H1 (cell line): ENCODE data around the gene LTBP1. TPM values are rescaled to one million over a fixed set of nuclear protein-coding genes. Genes with fewer than 3 reads are reported as not detected.

Experiments
- CTCF ChIA-PET: fragments of 300-600 bp; sonication (Branson Sonifier 250); formaldehyde crosslinking; loops from one replicate; lab custom pipeline; 2021; ENCODE audit not compliant: partially characterized antibody; lab: Charles Lee
- POLR2A ChIA-PET: fragments of 300-600 bp; sonication (Branson Sonifier 250); formaldehyde crosslinking; loops from one replicate; lab custom pipeline; 2021; ENCODE audit warnings: inconsistent platforms; ENCODE audit not compliant: partially characterized antibody; lab: Charles Lee
- DNase-seq, 2 experiments: peaks; one replicate each; pipeline versions ENCODE4 v3.0.0 to v3.0.0-alpha.2; 2010 to 2022; ENCODE audit warnings: low spot score in 2 of 2, low read depth in 1 of 2, mixed read lengths in 1 of 2
- FAIRE-seq: peaks from 2 replicates; lab custom pipeline; 2011; peaks lifted over from hg19 to GRCh38; lab: Jason Lieb, UNC
- H2AFZ ChIP-seq: 2 replicates; pipeline ENCODE4 v1.8.1; 2012; ENCODE audit warnings: low read length, inconsistent platforms
- H2AK5ac ChIP-seq: 2 replicates; pipeline ENCODE4 v1.6.1; 2013; ENCODE audit warnings: low read depth, low read length
- H2BK120ac ChIP-seq: replicated peaks from 2 replicates; pipeline ENCODE3; 2013; ENCODE audit warnings: low read depth, low read length, inconsistent platforms
- H2BK12ac ChIP-seq: 2 replicates; pipeline ENCODE4 v1.6.1; 2013; ENCODE audit warnings: low read depth, low read length
- H2BK15ac ChIP-seq: 2 replicates; pipeline ENCODE4 v1.6.1; 2013; ENCODE audit warnings: low read length
- H2BK20ac ChIP-seq: 2 replicates; pipeline ENCODE4 v1.6.1; 2013; ENCODE audit warnings: low read length
- H2BK5ac ChIP-seq: 2 replicates; pipeline ENCODE4 v1.6.1; 2013; ENCODE audit warnings: low read depth, low read length
- H3K14ac ChIP-seq: 2 replicates; pipeline ENCODE4 v1.6.1; 2013; ENCODE audit warnings: inconsistent platforms; ENCODE audit not compliant: insufficient read length
- H3K18ac ChIP-seq: 2 replicates; pipeline ENCODE4 v1.6.1; 2013; ENCODE audit warnings: low read length; ENCODE audit errors: extremely low read depth
- H3K23ac ChIP-seq: 2 replicates; pipeline ENCODE4 v1.6.1; 2013; ENCODE audit warnings: inconsistent platforms; ENCODE audit not compliant: insufficient read length
- H3K23me2 ChIP-seq: 2 replicates; pipeline ENCODE4 v1.6.1; 2013; ENCODE audit warnings: low read depth, low read length
- H3K27ac ChIP-seq: 2 replicates; pipeline ENCODE4 v1.6.1; 2011; ENCODE audit warnings: low read depth, low read length, inconsistent platforms
- H3K27me3 ChIP-seq, 4 experiments: replicated peaks in 1 of 4; 1 replicate in 1 of 4; 2 replicates in 3 of 4; pipeline versions ENCODE4 v1.6.1 to v1.8.1; 2011 to 2013; ENCODE audit warnings: low read length in 3 of 4, mild to moderate bottlenecking in 3 of 4, inconsistent platforms in 2 of 4, mixed read lengths in 2 of 4, moderate library complexity in 1 of 4; ENCODE audit not compliant: control insufficient read depth in 3 of 4, insufficient read depth in 3 of 4; ENCODE audit errors: extremely low read depth in 1 of 4
- H3K36me3 ChIP-seq, 4 experiments: 2 replicates each; pipeline versions ENCODE4 v1.6.1 to v1.8.1; 2011 to 2013; ENCODE audit warnings: mild to moderate bottlenecking in 4 of 4, low read length in 3 of 4, moderate library complexity in 2 of 4, control low read depth in 1 of 4, inconsistent platforms in 1 of 4; ENCODE audit not compliant: insufficient read depth in 4 of 4, control insufficient read depth in 2 of 4
- H3K4ac ChIP-seq: replicated peaks from 2 replicates; pipeline ENCODE3; 2013; ENCODE audit warnings: low read length, low read depth, mixed read lengths, inconsistent platforms; ENCODE audit not compliant: insufficient read length
- H3K4me1 ChIP-seq, 4 experiments: replicated peaks in 1 of 4; 1 replicate in 1 of 4; 2 replicates in 3 of 4; pipeline versions ENCODE4 v1.6.1 to v1.8.1; 2011 to 2013; ENCODE audit warnings: low read length in 3 of 4, inconsistent platforms in 2 of 4, mixed read lengths in 1 of 4; ENCODE audit not compliant: insufficient read depth in 4 of 4, control insufficient read depth in 3 of 4
- H3K4me2 ChIP-seq, 2 experiments: 2 replicates each; pipeline versions ENCODE4 v1.6.1 to v1.8.1; 2011 to 2013; ENCODE audit warnings: low read depth in 2 of 2, low read length in 2 of 2, control low read depth in 1 of 2, inconsistent platforms in 1 of 2, mild to moderate bottlenecking in 1 of 2; ENCODE audit not compliant: insufficient read depth in 1 of 2
- H3K4me3 ChIP-seq, 4 experiments: fragments of 200-600, 300-600 bp in 1 of 4; sonication (generic), shearing (Covaris generic), sonication (Bioruptor Twin) in 1 of 4; 2 replicates each; pipeline versions ENCODE4 v1.5.1 to v1.8.1; 2011 to 2016; ENCODE audit warnings: low read length in 4 of 4, low read depth in 3 of 4, control low read depth in 2 of 4, inconsistent platforms in 2 of 4, mild to moderate bottlenecking in 2 of 4, mixed read lengths in 1 of 4, moderate library complexity in 1 of 4; ENCODE audit not compliant: insufficient read depth in 2 of 4; ENCODE audit errors: extremely low read depth in 1 of 4
- H3K56ac ChIP-seq: replicated peaks from 2 replicates; pipeline ENCODE3; 2013; ENCODE audit warnings: low read depth, mild to moderate bottlenecking, mixed read lengths, low read length, inconsistent platforms; ENCODE audit not compliant: insufficient read length
- H3K79me1 ChIP-seq: 2 replicates; pipeline ENCODE4 v1.6.1; 2013; ENCODE audit warnings: low read depth, low read length, control low read depth
- H3K79me2 ChIP-seq, 2 experiments: 2 replicates each; pipeline versions ENCODE4 v1.6.1 to v1.8.1; 2012 to 2013; ENCODE audit warnings: low read length in 2 of 2, mild to moderate bottlenecking in 2 of 2, inconsistent platforms in 1 of 2; ENCODE audit not compliant: insufficient read depth in 2 of 2, control insufficient read depth in 1 of 2
- H3K9ac ChIP-seq, 4 experiments: replicated peaks in 1 of 4; 1 replicate in 1 of 4; 2 replicates in 3 of 4; pipeline versions ENCODE4 v1.6.1 to v1.8.1; 2011 to 2013; ENCODE audit warnings: low read depth in 3 of 4, low read length in 3 of 4, control low read depth in 2 of 4, mild to moderate bottlenecking in 2 of 4, moderate library complexity in 2 of 4, inconsistent platforms in 1 of 4; ENCODE audit errors: extremely low read depth in 1 of 4
- H3K9me3 ChIP-seq, 2 experiments: 2 replicates each; pipeline versions ENCODE4 v1.6.1 to v1.8.1; 2012 to 2013; ENCODE audit warnings: mild to moderate bottlenecking in 2 of 2, moderate library complexity in 2 of 2, control low read depth in 1 of 2, inconsistent platforms in 1 of 2, low read depth in 1 of 2, low read length in 1 of 2, mixed read lengths in 1 of 2; ENCODE audit not compliant: insufficient read depth in 2 of 2
- H4K20me1 ChIP-seq, 2 experiments: replicated peaks in 1 of 2; 2 replicates each; pipeline versions ENCODE3 to v1.8.1; 2011 to 2013; ENCODE audit warnings: inconsistent platforms in 2 of 2, low read length in 2 of 2, mild to moderate bottlenecking in 1 of 2; ENCODE audit not compliant: insufficient read depth in 2 of 2, control insufficient read depth in 1 of 2
- H4K5ac ChIP-seq: 2 replicates; pipeline ENCODE4 v1.6.1; 2013; ENCODE audit warnings: low read length, low read depth, mixed read lengths, inconsistent platforms; ENCODE audit not compliant: insufficient read length
- H4K8ac ChIP-seq: 2 replicates; pipeline ENCODE4 v1.8.0; 2013; ENCODE audit warnings: mild to moderate bottlenecking, moderate library complexity, low read length, inconsistent platforms; ENCODE audit not compliant: insufficient read depth; ENCODE audit errors: extremely low read depth
- H4K91ac ChIP-seq: replicated peaks from 2 replicates; pipeline ENCODE3; 2013; ENCODE audit warnings: low read length, mixed read lengths, inconsistent platforms; ENCODE audit not compliant: insufficient read length
- POLR2AphosphoS5 ChIP-seq: IDR thresholded peaks from 2 replicates; pipeline ENCODE4 v1.6.1; 2011; ENCODE audit warnings: low read depth, low read length
- TCF12 ChIP-seq: IDR thresholded peaks from 2 replicates; pipeline ENCODE4 v1.6.1; 2011; ENCODE audit warnings: low read depth, mild to moderate bottlenecking, low read length
- TEAD4 ChIP-seq: IDR thresholded peaks from 2 replicates; pipeline ENCODE4 v1.6.1; 2012; ENCODE audit warnings: low read depth, low read length, inconsistent platforms, mixed read lengths
- WGBS, 2 experiments: shearing (Covaris generic) in 1 of 2; methylation state at CpG; one replicate each; pipeline versions ENCODE4 v1.1.6 to v1.1.7; 2013 to 2015; ENCODE audit warnings: low lambda C conversion rate in 2 of 2, mixed read lengths in 2 of 2, inconsistent platforms in 1 of 2, low coverage in 1 of 2, missing lambda C conversion rate in 1 of 2; ENCODE audit not compliant: insufficient replicate concordance in 2 of 2, insufficient coverage in 1 of 2, insufficient read length in 1 of 2; ENCODE audit errors: extremely low coverage in 1 of 2, missing lambda C conversion rate in 1 of 2; 5-methylcytosine and 5-hydroxymethylcytosine counted together
- polyA plus RNA-seq, 7 experiments: library from polyadenylated mRNA; depleted of rRNA in 3 of 7; stranded (reverse) in 5 of 7; unstranded in 2 of 7; fragments of >200 nt in 5 of 7; fragments of 200-250 nt in 2 of 7; gene quantifications; 1 replicate in 5 of 7; 2 replicates in 1 of 7; 4 replicates in 1 of 7; pipeline versions ENCODE4 v1.2.1 to v1.2.3, GENCODE V29; 2011 to 2013; ENCODE audit warnings: missing spikeins in 2 of 7, mixed read lengths in 2 of 7
- total RNA-seq: library from RNA; stranded (reverse); fragmentation: NEBNext Ultra II Directional; extraction: Animal tissue kit (Norgen Biotek cat#: 25700); gene quantifications from 2 replicates; pipeline ENCODE4 v1.2.1, GENCODE V29; 2021

The LTBP1 gene
- total and polyA plus RNA-seq, 2 of the 8 experiments (the other 6 are each of a cell fraction or from before 2014, with no cell fraction given): 15.4 to 24.7 TPM

DNA sequence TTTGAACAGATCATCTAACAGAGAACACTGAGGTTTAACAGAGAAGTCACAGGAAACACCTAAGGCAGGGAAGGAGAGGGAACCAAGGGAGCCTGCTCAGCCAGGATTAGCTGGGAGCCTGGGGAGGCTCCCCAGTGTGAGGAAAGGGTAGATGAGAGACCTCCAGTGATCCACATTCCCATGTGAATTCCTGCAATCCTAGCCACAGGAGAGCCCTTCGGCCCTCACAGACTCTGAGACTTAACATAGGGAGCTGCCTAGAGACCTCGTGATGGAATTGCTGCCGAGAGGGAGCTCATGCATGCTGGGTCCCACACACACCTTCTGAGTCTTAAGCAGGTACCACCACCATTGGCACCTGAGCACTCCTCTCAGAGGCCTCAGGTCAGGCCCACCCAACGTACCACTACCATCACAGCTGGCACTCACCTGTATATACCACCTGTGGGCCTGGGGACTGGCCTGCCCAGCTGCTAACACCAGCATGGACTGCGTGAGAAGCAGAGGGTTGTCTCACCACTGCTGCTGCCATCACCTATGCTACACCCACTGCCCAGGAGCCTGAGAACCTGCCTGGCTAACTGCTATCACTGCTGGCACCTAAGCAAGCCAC is 303.8 kb downstream of the LTBP1 start:
- Histone ChIP-seq H2BK12ac (no peak overlapping the region), H4K20me1 (no peaks in the 10 kb centered on the region), H2AFZ (no peak overlapping the region), H3K9me3 (no peaks in the 10 kb centered on the region), H2AK5ac (no peak overlapping the region), H3K4me3 (no peak overlapping the region), H2BK20ac (no peak overlapping the region), H4K91ac (no peak overlapping the region), H3K18ac (no peak overlapping the region), H3K23me2 (no peaks in the 10 kb centered on the region; the same call in 1 of the 2 replicates), H3K56ac (no peak overlapping the region), H3K9ac (no peak overlapping the region), H3K79me1 (no peaks in the 10 kb centered on the region), H2BK5ac (no peak overlapping the region), H3K27ac (no peak overlapping the region), H3K27me3 (no peaks in the 10 kb centered on the region; a peak in 3 of 7 replicates), H3K23ac (no peak overlapping the region), H2BK15ac (no peak overlapping the region), H3K4me1 (no peaks in the 10 kb centered on the region; a peak in 1 of 7 replicates), H4K8ac (peak overlapping the region; percentile 36; the same call in 1 of the 2 replicates), H3K14ac (no peak overlapping the region), H3K79me2 (no peaks in the 10 kb centered on the region), H3K4ac (no peak overlapping the region), H3K4me2 (no peak overlapping the region), H2BK120ac (no peak overlapping the region), H4K5ac (no peak overlapping the region), H3K36me3 (no peaks in the 10 kb centered on the region)
- TF ChIP-seq POLR2AphosphoS5 (peak; percentile 46; the same call in 1 of the 2 replicates), TCF12 (no peak), TEAD4 (peak; percentile 73; the same call in 1 of the 2 replicates)
- FAIRE-seq (no peak), DNase-seq (no peak)
- WGBS, 2 experiments: 92% methylated on average over 5 of the region's 5 CpGs; no CpG with 5 or more reads in 1 of the 2 experiments
- ChIA-PET CTCF (interaction anchor here (2.6 kb wide), 1 partner anchor 122 kb away, joined by 11 read pairs; no protein-coding TSS in a partner anchor), POLR2A (no interaction called here)
